ENCODE measurements around the gene WBP2. TPM values are rescaled to one million over a fixed set of nuclear protein-coding genes. Genes with fewer than 3 reads are reported as not detected.
A peak's percentile ranks its signal among the peaks of the same experiment; 100 is the strongest.
"Not testable (repeated sequence)": the region's sequence is repeated elsewhere in the genome, so short reads cannot be mapped to it uniquely, and the experiment has no call there.

The WBP2 gene
- total RNA-seq, 2 donors from 2014 or later, result 100.0 to 163 TPM

- Histone ChIP-seq H3K9me3 (no peaks in the 10 kb centered on the region), H3K36me3 (peaks cover 20% of the 10 kb centered on the region), H3K27ac (peak overlapping the region; percentile 91 to 94), H3K27me3 (no peaks in the 10 kb centered on the region), H3K4me1 (peaks cover 0 to 86% of the 10 kb centered on the region in 2 donors), H3K4me3 (no peak overlapping the region)
- TF ChIP-seq, protein P1, sequence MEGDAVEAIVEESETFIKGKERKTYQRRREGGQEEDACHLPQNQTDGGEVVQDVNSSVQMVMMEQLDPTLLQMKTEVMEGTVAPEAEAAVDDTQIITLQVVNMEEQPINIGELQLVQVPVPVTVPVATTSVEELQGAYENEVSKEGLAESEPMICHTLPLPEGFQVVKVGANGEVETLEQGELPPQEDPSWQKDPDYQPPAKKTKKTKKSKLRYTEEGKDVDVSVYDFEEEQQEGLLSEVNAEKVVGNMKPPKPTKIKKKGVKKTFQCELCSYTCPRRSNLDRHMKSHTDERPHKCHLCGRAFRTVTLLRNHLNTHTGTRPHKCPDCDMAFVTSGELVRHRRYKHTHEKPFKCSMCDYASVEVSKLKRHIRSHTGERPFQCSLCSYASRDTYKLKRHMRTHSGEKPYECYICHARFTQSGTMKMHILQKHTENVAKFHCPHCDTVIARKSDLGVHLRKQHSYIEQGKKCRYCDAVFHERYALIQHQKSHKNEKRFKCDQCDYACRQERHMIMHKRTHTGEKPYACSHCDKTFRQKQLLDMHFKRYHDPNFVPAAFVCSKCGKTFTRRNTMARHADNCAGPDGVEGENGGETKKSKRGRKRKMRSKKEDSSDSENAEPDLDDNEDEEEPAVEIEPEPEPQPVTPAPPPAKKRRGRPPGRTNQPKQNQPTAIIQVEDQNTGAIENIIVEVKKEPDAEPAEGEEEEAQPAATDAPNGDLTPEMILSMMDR (IDR thresholded peaks at IDR 0.05), result no peak
- DNase-seq (ENCODE audit: low spot score), result peak; percentile 95
These were observed 17.6 kb upstream of the WBP2 start for GRCh38 chr17:75872434-75873351.

DNA sequence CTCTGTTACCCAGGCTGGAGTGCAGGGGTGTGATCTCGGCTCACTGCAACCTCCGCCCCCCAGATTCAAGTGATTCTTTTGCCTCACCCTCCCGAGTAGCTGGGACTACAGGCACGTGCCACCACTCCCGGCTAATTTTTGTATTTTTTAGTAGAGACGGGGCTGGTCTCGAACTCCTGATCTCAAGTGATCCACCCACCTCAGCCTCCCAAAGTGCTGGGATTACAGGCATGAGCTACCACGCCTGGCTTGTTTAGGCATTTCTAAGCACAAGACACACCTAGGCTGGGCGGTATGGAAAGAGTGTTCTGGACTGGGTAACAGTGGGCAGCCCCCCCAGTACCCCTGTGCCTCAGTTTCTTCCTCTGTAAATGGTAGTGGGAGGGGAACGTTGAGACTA, 15.1 kb upstream of the WBP2 start:
- not testable (repeated sequence) for H3K27me3 ChIP-seq; H3K9me3 ChIP-seq; H3K4me3 ChIP-seq; DNase-seq (ENCODE audit: low spot score)
- Histone ChIP-seq H3K36me3 (peaks cover 15% of the 10 kb centered on the region), H3K4me1 (peaks cover 0 to 61% of the 10 kb centered on the region in 2 donors), H3K27ac (peak overlapping the region; percentile 85 to 88)

DNA sequence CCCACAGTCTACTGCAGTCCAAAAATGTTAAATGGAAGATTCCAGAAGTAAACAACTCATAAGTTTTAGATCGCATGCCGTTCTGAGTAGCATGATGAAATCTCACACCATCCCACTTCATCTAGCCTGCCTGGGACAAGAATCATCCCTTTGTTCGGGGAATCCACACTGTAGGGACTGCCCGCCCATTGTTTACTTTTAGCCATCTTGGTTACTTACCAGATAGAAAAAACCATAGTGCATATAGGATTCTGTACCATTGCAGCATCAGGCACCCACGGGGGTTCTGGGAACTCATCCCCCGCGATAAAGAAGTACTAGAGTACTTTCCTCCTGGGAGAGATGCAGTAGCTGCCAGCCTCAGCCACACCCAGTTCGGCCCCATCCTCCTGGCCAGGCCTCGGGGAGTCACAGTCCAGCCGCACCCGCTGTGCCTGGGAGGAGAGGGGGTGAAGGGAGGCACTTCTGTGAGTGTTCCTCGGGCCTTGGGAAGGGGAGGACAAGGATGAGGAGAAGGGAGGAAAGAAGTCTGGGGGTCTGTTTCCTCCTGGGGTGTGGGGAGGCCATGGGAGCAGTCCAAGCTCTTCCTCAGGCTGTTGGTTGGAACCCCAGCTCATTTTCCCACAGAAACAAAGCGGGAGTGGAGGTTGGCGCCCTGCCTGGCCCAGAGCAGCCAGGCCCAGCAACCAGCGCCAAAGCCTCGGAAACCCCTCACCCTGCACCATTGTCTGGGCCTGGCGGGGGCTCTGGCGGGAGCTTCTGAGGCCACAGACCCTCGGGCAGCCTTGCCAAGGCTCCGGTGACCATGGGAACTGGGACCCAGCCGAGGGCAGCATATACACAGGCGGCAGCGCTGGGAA, 14.4 kb upstream of the WBP2 start:
- no peaks in the 10 kb centered on the region for H3K9me3 ChIP-seq
- H3K4me1 ChIP-seq, result peaks cover 0 to 58% of the 10 kb centered on the region in 2 donors
- TF ChIP-seq, protein P1 (IDR thresholded peaks at IDR 0.05), result no peak
- DNase-seq (ENCODE audit: low spot score), result no peak
- H3K36me3 ChIP-seq, result peaks cover 8% of the 10 kb centered on the region
- peak overlapping the region; percentile 85 to 88 for H3K27ac ChIP-seq
- peak overlapping the region in 1 of 2 donors; percentile 21 for H3K4me3 ChIP-seq
- no peaks in the 10 kb centered on the region for H3K27me3 ChIP-seq

- H3K4me1 ChIP-seq, result peaks cover 0 to 59% of the 10 kb centered on the region in 2 donors
These were observed 13.7 kb upstream of the WBP2 start for GRCh38 chr17:75868730-75869281.

GRCh38 chr17:75865404-75866188, 10.5 kb upstream of the WBP2 start:
- peaks cover 0 to 37% of the 10 kb centered on the region in 2 donors for H3K4me1 ChIP-seq
- not testable (repeated sequence) for DNase-seq (ENCODE audit: low spot score)

More at GRCh38 chr17:75868730-75869281, 13.7 kb upstream of the WBP2 start:
- H3K4me3 ChIP-seq; H3K9me3 ChIP-seq; H3K36me3 ChIP-seq; DNase-seq (ENCODE audit: low spot score); H3K27me3 ChIP-seq: not testable (repeated sequence)
- H3K27ac ChIP-seq, result peak overlapping the region; percentile 85 to 88

DNA sequence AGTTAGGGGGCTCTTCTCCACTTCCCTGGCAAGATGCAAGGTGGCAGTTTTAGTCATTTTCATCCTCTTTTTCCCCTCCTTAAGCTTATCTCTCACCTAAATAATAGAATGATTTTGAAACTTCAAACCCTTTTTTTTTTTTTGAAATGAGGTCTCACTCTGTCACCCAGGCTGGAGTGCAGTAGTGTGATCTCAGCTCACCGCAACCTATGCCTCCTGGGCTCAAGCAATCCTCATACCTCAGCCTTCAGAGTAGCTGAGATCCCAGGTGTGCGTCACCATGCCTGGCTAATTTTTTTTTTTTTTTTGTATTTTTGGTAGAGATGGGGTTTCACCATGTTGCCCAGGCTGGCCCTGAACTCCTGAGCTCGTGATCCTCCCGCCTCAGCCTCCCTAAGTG, 9.8 kb upstream of the WBP2 start:
- H3K27me3 ChIP-seq; DNase-seq (ENCODE audit: low spot score); H3K36me3 ChIP-seq; H3K9me3 ChIP-seq; H3K4me3 ChIP-seq: not testable (repeated sequence)
- H3K4me1 ChIP-seq, result peaks cover 0 to 30% of the 10 kb centered on the region in 2 donors
- H3K27ac ChIP-seq, result peak overlapping the region; percentile 18 to 69

More at GRCh38 chr17:75865404-75866188, 10.5 kb upstream of the WBP2 start:
- H3K9me3 ChIP-seq, H3K36me3 ChIP-seq, H3K4me3 ChIP-seq, H3K27me3 ChIP-seq: not testable (repeated sequence)
- peak overlapping the region; percentile 18 to 69 for H3K27ac ChIP-seq

DNA sequence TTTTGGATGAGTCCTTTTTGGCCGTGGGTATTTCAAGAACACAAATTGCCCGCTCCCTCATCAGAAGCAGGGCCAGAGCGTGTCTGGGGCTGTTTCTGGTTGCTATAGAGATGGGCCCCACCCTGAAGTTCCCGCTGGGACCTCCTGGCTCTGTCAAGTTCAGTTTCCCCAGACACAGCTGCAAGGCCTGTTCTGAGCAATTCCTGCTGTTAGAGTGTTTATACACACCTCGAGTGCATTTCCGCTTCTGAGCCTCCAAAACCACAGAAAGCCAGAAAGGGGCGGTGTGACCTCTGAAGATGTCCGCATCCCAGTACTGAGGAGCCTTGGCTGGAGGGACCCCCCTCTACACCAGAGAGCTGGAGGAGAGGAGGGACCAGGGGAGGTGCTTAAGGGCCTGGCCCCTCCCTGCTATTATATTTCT, 9.3 kb upstream of the WBP2 start:
- DNase-seq (ENCODE audit: low spot score), result peak; percentile 89
- H3K27ac ChIP-seq, result peak overlapping the region; percentile 18 to 69
- H3K36me3 ChIP-seq, result no peaks in the 10 kb centered on the region
- no peaks in the 10 kb centered on the region for H3K9me3 ChIP-seq
- H3K27me3 ChIP-seq, result no peaks in the 10 kb centered on the region
- no peak overlapping the region for H3K4me3 ChIP-seq
- peaks cover 0 to 26% of the 10 kb centered on the region in 2 donors for H3K4me1 ChIP-seq
- TF ChIP-seq, protein P1 (IDR thresholded peaks at IDR 0.05), result no peak
